HG03064 (cell line): ENCODE data around the gene CR1L.
"Not testable (repeated sequence)": the region's sequence is repeated elsewhere in the genome, so short reads cannot be mapped to it uniquely, and the experiment has no call there.

Source experiments
- ATAC-seq: cut with Tn5 transposase; IDR thresholded peaks from one replicate; pipeline ENCODE4 v1.9.1; 2021; ENCODE audit warnings: low read depth; ENCODE audit not compliant: unreplicated experiment

The CR1L gene

DNA sequence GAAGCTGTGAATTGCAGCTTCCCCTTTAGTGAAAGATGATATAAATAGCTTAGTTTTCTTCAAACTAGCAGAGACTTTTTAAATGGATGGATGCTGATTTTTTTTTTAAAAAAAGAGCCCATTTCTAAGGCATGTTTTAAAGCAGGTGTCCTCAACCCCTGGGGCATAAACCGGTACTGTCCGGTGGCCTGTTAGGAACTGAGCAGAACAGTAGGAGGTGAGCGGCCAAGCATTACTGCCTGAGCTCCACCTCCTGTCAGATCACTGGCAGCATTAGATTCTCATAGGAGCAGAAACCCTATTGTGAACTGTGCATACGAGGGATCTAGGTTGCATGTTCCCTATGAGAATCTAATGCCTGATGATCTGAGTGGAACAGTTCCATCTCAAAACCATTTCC, 31.2 kb downstream of the CR1L start:
- no peak for ATAC-seq

DNA sequence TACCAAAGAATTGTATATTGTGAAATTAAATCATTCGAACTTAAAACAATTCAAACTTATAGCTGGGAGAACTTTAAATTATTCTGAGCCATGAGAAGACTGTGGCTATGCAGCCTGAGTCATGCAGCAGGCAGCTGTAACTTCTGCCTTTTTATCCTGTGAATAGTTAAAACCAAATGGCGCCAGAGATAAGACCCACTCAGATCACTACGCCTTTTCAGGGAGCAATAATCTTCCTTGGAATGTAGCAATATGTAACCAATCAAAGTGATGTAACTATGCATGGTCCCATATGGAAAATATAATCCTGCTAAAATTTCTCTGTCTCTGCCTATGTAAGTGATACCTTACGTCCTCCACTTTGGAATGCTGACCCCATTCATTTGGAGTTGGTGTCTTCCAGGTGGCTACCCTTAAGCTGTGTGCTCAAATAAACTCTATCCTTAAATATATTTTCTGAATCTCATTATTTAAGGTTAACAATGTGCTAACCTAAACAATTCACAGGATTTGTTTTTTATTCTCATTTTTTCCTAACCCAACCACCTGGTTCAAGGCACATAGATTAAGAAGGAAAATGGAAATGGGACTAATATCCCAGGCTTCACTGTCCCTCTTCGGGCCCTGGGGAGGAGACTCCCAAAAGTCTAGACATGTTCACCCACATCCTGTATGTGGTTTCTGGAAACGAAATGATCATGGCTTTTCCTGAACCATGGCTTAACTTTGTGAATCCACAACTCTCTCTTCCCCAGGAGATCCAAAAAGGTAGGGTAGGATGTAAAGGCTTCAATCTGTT, 35.9 kb downstream of the CR1L start:
- ATAC-seq = not testable (repeated sequence)

DNA sequence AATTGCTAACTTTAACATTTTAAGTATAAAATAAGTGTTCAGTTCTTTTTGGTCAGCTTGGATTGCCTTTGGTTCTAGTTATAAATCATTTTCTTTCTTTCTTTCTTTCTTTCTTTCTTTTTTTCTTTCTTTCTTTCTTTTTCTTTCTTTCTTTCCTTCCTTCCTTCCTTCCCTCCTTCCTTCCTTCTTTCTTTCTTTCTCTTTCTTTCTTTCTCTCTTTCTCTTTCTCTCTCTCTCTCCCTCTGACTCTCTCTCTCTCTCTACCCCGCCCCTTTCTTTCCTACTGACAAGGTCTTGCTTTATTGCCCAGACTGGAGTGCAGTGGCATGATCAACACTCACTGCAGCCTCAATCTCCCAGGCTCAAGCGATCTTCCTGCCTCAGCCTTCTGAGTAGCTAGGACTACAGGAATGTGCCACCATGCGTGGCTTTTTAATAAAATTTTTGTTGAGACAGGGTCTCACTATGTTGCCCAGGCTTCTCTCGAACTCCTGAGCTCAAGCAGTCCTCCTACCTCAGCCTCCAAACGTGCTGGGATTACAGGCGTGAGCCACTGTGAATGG, 38.0 kb downstream of the CR1L start:
- not testable (repeated sequence) for ATAC-seq

DNA sequence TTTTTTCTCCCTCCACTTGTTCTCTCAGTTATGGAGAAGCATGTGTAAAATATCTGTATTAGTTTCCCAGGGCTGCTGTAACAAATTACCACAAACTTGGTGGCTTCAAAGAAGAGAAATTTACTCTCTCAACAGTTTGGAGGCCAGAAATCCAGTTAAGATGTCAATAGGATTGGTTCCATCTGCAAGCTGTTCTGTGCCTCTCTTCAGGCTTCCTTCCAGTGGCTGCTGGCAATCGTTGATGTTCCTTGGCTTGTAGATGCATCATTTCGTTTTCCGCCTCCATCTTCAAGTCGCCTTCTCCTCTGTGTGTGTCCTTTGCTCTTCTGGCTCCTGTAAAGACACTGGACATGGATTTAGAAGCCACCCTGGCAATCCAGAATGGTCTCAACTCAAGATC, 45.6 kb downstream of the CR1L start:
- ATAC-seq = not testable (repeated sequence)

DNA sequence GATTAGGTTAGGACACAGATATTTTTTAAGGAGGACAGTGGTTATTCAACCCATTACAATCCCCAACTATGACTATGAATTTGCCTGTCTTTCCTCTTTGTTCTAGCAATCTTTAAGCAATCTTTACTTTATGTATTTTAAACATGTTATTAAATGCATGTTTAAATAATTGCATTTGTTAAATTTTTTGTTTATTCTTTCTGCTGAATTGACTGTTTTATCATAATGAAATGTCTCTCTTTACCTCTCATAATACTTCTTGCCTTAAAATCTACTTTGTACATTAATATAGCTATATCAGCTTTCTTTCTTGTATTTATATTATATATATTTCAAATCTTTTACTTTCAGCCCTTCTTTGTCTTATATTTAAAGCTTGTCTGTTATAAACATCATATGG, 46.1 kb downstream of the CR1L start:
- ATAC-seq = no peak

DNA sequence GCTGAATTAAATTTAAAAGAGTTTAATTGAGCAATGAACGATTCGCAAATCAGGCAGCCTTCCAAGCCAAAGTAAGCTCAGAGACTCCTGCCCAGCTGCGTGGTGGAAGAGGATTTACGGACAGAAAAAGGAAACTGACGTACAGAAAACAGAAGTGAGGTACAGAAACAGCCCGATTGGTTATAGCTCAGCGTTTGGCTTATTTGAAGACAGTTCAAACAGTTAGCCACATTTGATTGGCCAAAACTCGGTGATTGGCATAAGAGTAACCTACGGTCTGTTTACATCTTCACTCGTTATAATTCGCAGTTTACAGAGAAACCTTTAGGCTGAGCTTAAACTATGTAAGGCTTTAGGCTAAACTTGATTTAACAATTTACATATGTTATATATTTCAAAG, 46.9 kb downstream of the CR1L start:
- no peak for ATAC-seq

DNA sequence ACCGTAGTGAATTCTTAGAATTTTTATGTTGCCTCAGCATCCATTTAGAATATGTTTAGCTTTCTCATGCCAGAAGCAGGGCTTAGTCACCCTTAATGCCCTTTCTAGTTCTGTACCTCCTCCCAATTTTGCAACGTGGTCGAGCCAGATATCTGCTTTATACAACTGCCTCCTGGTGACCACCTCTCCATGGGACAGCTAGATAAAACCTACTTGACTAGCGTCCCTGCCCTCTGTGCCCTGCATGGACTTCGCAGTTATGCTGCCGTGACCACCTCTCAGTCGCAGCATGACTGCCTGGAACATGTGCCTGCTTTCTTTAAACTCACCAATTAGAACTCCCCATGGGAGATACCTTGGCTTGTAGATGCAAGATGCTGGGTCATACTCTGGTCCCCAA, 47.4 kb downstream of the CR1L start:
- ATAC-seq = not testable (repeated sequence)

DNA sequence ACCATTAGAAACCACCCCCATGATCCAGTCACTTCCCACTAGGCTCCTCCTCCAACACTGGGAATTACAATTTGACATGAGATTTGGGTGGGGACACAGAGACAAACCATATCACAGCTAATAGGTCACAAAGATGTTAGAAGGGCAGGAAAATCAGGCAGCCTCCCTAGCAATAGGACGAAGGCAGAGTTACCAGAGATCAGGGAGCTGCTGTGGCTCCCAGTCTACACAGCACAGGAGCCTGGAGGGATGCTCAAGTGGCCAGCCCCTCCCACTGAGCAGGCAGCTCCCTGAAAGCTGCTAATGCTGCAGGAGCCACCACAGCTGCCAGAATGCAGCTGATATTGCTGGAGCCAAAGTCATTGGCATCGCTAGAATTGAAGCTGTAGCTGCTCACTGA, 51.0 kb downstream of the CR1L start:
- no peak for ATAC-seq

DNA sequence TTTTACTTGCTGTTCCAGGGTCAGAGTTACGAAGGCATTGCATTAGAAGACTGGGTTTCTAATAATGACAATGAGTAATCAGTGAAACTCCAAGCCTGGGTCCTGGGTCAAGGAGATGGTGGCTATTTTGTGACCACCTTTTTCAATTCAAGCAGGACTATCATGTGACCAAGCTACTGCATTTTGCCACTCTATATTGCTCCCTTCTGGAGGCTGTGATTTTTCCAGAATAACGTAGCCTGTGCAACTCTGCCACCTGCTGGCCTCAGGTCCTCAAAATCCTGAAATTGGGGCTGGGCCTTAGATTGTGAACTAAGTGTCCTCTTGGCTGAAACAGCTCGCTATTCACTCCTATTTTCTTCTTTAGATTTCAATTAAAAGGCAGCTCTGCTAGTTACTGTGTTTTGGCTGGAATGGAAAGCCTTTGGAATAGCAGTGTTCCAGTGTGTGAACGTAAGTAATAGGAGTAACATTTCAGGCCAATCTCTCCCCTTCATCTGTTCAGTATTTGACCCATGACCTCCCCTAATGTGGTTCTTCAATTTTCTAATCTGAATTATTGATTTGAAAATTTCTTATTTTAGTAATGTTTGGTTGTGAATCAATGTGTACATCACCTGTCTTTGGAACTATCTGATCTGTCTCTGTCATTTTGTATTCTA, 54.0 kb downstream of the CR1L start:
- no peak for ATAC-seq

DNA sequence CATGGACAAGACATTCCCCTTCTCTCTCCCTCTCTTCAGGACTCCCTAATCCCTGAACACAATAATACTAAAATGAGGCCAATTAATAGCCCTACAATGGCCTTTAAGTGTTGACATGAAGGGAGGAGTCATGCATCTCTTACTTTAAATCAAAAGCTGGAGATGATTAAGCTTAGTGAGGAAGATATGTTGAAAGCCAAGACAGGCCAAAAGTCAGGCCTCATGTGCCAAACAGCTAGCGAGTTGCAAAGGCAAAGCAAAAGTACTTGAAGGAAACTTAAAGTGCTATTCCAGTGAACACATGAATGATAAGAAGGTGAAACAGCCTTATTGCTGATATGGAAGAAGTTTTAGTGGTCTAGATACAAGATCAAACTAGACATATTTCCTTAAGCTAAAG, 57.4 kb downstream of the CR1L start:
- ATAC-seq = no peak

DNA sequence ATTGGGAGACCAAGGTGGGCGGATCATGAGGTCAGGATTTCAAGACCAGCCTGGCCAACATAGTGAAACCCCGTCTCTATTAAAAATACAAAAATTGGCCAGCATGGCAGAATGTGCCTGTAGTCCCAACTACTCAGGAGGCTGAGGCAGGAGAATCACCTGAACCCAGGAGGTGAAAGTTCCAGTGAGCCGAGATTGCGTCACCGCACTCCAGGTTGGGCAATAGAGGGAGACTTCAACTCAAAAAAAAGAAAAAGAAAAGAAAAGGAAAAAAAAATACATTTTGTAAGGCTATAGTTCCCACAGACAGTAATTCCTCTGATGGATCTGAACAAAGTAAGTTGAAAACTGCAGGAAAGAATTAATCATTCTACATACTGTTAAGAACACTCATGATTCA, 58.8 kb downstream of the CR1L start:
- no peak for ATAC-seq

DNA sequence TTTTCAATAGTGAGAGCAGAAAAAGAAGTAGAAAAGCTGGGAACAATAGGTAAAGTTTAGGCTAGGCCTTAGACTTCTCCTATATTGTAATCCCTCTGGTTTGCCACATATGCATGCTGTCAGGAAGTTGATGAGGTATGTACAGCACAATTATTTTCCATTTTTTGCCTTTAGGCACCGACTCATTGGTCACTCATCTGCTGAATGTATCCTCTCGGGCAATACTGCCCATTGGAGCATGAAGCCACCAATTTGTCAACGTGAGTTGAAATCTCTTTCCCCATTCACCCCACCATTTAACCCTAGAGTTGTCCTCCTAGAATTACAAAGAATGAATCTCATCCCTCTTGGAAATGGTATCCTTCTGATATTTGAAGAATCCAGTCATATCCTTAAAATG, 63.1 kb downstream of the CR1L start:
- ATAC-seq = not testable (repeated sequence)

DNA sequence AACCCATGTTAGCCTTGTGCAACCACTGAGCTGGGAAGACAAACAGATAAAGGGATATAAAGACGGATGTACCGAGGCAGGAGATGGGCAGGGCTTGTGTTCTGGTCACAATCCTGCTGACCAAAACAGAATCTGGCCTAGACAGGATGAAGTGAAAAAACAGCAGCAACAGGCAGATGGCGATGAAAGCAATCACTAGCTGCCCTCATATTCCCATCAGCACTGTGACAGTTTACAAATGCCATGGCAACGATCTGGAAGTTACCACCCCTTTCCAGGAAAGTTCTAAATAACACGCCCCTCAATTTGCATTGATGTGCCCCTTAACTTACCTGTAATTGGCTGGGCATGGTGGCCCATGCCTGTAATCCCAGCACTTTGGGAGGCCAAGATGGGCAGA, 66.4 kb downstream of the CR1L start:
- ATAC-seq = no peak

DNA sequence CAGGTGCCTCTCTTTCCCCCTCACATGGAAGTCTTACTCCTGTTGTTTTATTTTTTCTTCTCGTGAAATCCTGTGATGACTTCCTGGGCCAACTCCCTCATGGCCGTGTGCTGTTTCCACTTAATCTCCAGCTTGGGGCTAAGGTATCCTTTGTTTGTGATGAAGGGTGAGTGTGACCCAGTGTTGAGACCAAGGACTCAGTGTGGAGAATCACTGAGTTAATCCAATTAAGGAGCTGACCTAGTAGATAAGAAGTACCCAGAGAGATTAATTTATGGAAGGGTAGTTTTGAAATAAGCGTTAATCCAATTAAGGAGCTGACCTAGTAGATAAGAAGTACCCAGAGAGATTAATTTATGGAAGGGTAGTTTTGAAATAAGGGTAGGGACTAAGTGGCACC, 67.8 kb downstream of the CR1L start:
- not testable (repeated sequence) for ATAC-seq

DNA sequence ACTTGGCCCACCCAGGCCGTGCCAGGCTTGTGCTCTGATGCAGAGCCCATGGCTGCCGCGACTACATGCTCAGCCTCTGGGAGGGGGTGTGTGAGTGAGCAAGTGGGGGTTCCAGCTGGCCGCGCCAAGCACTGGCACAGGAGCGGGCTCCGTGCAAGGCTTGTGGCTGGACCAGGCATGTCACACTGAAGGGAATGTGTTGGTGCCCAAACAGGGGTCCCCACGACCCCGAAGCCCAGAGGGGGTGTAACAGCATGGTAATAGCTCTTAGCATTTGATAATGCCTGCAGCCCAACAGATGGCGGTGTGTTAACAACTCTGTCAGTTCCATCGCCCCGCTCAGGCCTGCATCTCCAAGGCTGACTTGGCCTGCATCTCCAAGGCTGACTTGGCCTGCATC, 68.6 kb downstream of the CR1L start:
- ATAC-seq = no peak

DNA sequence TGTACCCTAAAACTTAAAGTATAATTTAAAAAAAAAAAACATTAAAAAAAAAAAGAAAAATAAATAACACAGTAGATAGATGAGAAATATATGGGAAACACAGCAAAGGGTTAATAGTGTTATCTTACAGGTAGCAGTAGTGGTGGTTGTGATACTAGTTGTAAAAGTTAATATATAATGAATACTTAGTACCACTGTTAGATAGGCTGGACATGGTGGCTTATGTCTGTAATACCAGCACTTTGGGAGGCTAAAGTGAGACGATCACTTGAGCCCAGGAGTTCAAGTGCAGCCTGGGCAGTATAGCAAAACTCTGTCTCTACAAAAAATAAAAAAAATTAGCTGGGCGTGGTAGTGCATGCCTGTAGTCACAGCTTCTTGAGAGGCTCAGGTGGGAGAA, 74.3 kb downstream of the CR1L start:
- ATAC-seq = no peak

DNA sequence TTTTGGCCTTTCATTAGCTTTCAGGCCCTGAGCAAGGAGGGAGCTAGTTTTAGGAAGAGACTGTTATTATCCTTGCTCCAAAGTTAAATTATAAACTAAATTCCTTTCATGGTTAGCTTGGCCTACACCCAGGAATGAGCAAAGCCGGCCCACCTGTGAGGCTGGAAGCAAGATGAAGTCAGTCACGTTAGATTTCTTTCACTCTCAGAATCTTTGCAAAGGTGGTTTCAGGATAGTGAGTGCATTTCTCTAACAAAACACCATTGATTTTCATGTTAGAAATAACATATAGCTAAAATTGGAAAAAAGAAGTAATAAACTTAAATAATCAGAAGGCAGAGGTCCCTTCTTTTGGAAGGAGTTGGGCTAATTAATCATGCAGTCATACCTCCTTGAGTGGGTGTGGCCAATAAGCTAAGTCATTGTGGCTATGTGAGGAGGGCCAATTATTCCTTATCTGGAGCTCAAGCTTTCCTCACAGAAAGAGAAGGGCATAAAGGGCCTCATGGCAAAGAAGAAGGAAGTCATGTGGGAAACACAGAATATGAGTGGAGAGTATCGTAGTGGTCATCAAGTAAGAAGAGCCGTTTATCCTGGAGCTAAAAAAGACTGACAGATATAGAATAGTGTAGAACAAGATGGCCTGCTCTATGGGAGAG, 83.4 kb downstream of the CR1L start:
- not testable (repeated sequence) for ATAC-seq

DNA sequence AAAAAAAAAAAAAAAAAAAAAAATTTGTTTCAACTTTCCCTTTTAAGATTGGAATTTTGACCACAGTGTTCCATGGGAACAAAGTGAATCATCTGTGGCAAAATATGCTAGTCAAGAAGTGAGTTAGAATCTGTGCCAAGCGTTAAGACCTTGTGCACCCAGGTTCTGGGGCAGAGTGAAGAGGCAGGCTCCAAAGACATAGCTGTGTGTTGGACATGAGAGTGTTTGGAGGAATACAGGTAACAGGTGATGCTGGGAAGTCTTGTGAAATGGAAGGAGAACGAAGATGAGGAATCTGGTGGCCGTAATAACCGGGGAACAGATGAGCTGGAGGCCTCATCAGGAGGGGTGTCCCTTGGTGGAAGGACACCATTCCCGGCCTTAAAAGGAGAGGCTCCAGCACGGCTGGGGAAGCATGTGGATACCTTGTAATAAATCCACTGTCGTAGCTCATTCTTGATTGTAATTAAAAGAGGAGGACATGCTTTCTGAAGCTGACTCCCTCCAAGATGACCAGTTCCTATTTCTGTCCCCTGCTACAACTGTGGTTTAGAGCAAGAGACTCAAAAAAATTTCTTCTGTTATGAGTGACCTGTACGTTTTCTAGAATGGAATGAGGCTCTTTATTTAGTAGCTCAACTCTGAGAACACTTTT, 92.7 kb downstream of the CR1L start:
- ATAC-seq = not testable (repeated sequence)

DNA sequence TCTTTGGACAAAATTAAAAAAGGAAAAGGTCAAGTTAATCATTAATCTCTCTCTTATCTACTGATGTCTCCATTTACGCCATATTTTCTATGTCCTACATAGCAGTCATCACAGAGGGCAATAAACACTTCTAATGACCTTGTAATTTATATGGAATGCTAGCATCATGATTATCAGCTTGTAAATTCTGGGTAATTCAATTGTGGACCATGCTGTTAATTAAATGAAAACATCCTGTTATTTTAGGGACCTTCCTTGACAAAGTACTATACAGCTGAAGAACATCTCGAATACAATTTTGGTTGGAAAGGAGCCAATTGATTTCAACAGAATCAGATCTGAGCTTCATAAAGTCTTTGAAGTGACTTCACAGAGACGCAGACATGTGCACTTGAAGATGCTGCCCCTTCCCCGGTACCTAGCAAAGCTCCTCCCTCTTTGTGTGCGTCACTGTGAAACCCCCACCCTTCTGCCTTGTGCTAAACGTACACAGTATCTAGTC, 93.3 kb downstream of the CR1L start:
- not testable (repeated sequence) for ATAC-seq

DNA sequence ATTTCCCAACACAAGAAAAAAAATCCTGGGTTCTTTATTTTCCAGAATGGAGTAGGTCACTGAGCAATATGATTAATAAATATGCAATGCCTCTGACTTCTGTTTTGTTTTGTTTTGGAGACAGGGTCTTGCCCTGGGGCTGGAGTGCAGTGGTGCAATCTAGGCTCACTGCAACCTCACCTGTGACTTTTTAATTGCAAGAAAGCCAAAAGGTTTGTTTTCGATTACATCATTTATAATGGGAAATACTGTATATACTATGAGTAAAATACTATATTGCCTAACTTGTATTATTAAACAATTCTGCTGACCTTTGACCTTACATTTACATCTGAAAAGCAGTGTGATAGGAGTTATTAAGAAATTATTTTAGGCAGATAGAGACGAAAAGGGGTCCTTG, 95.3 kb downstream of the CR1L start:
- no peak for ATAC-seq
